GM18873 (cell line): ENCODE data around the gene F7.
"Not testable (repeated sequence)": the region's sequence is repeated elsewhere in the genome, so short reads cannot be mapped to it uniquely, and the experiment has no call there.

ENCODE experiments used
- ATAC-seq: cut with Tn5 transposase; IDR thresholded peaks from one replicate; pipeline ENCODE4 v1.9.1; 2021; ENCODE audit warnings: mild to moderate bottlenecking, moderate library complexity, moderate number of reproducible peaks; ENCODE audit not compliant: unreplicated experiment, low FRiP score

F7 gene

DNA sequence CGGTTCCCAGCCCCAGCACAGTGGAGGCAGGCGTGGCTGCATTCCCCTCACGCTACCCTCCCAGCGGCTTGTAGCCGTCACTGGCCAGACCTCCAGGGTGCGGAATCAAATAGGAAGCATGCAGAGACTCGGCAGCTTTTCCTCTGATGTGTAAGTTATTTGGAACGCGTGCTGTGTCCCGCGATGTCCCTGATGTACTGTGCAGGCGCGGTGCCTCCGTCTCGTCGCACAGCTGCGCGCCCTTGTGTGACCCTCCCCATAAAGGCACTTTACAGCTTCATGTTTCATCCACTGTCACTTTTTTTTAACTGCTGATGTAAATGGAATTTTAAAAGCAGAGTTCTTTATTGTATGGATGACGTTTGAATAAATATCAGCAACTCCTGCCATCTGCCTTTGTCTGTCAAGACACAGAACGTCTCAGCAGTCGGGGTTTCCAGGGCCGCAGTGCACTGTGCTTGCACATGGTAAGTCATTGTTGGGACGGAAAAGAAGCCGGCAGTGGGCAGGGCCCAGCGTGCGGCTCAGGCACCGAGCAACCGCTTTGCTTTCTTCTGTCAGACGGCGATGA, 7.3 kb upstream of the F7 start:
- ATAC-seq, result no peak

- ATAC-seq, result no peak
These were observed 6.4 kb upstream of the F7 start for GRCh38 chr13:113099142-113099541.

DNA sequence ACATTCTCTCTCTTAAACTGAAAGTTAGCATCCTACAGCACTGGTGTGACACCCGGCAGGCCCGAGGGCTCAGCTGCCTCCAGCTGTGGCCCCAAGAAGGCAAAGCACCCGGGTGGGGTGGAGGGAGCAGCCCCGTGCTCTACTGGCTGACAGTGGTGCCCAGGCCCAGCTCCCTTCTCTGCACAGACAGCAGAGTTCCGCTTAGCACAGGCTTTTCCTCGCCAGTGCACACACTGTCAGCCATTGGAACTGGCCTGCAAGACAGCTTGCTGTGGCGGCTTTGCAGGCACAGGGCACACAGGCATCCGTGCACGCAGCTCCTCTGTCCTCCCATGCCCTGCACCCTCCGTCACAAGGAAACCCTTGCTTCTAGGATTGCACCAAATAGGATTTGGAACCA, 3.3 kb upstream of the F7 start:
- not testable (repeated sequence) for ATAC-seq

DNA sequence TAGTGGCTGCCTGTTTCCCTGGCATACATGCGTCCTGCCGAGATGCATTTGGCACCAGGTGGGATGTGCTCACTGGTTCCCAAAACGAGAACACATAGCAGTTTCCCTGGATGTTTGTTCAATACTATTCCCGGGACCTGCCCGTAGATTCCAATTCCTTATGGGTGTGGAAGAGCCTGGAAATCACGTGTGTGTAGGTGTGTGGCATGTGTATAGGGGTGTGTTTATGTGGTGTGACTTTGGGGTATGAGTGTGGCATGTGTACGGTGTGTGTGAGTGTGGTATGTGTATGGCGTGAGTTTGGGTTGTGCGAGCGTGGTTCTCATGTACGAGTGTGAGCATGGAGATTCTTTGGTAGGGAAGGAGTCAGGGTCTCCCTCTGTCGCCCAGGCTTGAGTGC, 2.9 kb upstream of the F7 start:
- no peak for ATAC-seq

- no peak for ATAC-seq
These were observed 1.9 kb upstream of the F7 start for GRCh38 chr13:113103646-113104045.

DNA sequence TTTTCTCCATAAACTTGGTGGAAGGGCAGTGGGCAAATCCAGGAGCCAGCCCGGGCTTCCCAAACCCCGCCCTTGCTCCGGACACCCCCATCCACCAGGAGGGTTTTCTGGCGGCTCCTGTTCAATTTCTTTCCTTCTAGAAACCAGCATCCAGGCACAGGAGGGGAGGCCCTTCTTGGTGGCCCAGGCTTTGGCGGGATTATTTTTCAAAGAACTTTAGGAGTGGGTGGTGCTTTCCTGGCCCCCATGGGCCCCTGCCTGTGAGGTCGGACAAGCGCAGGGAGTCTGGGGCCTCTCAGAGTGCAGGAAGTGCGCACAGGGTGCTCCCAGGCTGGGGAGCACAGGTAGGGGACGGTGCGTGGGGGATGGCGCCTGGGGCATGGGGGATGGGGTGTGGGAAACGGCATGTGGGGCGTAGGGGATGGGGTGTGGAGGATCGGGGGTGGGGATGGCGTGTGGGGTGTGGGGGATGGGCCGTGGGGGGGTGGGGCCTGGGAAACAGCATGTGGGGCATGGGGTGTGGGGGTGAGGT, 396 bp downstream of the F7 start:
- ATAC-seq, result no peak

GRCh38 chr13:113106711-113107351, 1.2 kb downstream of the F7 start:
- ATAC-seq, result no peak

DNA sequence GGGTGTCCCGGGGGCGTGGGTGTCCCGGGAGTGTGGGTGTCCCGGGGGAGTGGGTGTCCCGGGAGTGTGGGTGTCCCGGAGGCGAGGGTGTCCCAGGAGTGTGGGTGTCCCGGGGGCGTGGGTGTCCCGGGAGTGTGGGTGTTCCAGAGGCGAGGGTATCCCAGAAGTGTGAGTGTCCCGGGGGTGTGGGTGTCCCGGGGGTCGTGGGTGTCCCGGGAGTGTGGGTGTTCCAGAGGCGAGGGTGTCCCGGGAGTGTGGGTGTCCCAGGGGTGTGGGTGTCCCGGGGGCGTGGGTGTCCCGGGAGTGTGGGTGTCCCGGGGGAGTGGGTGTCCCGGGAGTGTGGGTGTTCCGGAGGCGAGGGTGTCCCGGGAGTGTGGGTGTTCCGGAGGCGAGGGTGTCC, 2.9 kb downstream of the F7 start:
- not testable (repeated sequence) for ATAC-seq

DNA sequence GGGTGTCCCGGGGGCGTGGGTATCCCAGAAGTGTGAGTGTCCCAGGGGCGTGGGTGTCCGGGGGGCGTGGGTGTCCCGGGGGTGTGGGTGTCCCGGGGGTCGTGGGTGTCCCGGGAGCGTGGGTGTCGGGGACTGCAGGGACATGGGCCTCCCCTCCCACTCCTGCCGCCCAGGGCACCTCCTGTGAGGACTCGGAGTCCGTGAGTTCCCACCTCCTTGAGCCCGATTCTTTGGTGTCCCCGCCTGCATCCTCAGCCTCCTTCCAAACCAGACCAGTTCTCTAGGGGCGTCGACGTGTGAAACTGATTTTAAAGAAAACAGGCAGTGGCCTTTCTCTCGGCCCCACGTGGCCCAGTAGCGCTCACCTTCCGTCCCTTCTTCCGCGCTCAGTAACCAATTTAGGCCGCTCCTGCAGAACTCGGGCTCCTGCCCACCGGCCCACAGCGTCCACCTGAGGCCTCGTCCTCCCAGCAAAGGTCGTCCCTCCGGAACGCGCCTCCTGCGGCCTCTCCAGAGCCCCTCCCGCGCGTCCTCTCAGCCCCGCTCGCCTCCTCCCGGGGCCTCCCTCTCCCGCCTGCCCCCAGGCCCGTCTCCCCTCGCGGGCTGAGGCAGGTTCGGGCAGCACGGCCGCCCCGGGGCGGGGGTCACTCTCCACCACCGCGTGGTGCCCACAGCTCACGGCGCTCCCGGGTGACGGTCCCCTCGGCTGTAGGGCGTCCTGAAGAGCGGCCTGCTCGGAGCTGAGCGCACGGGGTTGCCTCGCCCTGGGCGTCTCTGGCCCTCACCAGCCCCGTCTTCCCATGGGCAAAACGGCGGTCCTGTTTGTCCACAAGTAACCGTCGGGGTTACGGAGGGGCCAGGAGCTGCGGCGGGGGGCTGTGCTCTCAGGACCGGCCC, 3.8 kb downstream of the F7 start:
- no peak for ATAC-seq

DNA sequence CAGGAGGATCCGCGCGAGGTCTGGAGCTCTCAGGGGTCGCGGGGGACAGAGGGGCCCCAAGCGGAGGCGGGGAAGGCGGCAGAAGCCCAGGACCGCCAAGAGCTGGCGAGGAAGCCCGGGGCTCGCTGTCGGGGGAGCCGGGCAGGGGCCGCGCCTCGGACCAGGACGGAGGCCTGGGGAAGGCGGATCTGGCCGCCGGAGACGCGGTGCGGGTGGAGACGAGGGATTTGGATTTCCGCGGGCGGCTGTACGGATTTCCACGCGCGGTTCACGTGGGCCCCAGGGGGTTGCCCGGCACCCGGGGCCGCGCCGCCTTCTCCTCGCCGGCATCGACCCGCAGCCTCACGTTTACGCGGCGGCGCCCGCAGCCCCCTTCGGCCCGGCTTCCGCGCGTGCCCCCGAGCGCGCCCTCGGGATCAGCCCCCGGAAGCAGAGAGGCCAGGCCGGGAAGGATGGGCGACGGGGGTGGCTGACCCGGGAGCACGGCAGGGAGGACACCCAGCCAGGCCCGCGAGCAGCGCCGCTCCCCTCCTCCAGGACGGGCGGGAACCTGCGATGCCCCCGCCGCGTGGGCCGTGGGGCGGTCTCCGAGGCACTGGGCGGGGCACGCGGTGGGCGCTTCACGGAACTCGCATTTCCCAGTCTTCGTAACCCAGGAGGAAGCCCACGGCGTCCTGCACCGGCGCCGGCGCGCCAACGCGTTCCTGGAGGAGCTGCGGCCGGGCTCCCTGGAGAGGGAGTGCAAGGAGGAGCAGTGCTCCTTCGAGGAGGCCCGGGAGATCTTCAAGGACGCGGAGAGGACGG, 4.7 kb downstream of the F7 start:
- ATAC-seq, result no peak

GRCh38 chr13:113110852-113111315, 5.3 kb downstream of the F7 start:
- no peak for ATAC-seq

DNA sequence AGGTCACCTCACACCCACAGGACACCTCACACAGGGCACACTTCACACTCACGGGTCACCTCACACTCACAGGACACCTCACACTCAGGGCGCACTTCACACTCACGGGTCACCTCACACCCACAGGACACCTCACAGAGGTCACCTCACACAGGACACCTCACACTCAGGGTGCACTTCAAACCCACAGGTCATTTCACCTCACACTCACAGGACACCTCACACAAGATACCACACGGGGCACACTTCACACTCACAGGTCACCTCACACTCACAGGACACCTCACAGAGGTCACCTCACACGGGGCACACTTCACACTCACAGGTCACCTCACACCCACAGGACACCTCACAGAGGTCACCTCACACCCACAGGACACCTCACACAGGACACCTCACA, 6.2 kb downstream of the F7 start:
- ATAC-seq, result not testable (repeated sequence)

DNA sequence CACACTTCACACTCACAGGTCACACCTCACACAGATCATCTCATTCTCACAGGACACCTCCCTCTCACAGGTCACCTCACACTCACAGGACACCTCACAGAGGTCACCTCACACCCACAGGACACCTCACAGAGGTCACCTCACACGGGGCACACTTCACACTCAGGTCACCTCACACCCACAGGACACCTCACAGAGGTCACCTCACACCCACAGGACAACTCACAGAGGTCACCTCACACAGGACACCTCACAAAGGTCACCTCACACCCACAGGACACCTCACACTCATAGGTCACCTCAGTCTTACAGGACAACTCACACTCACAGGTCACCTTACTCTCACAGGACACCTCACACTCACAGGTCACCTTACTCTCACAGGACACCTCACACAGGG, 6.9 kb downstream of the F7 start:
- ATAC-seq, result not testable (repeated sequence)

DNA sequence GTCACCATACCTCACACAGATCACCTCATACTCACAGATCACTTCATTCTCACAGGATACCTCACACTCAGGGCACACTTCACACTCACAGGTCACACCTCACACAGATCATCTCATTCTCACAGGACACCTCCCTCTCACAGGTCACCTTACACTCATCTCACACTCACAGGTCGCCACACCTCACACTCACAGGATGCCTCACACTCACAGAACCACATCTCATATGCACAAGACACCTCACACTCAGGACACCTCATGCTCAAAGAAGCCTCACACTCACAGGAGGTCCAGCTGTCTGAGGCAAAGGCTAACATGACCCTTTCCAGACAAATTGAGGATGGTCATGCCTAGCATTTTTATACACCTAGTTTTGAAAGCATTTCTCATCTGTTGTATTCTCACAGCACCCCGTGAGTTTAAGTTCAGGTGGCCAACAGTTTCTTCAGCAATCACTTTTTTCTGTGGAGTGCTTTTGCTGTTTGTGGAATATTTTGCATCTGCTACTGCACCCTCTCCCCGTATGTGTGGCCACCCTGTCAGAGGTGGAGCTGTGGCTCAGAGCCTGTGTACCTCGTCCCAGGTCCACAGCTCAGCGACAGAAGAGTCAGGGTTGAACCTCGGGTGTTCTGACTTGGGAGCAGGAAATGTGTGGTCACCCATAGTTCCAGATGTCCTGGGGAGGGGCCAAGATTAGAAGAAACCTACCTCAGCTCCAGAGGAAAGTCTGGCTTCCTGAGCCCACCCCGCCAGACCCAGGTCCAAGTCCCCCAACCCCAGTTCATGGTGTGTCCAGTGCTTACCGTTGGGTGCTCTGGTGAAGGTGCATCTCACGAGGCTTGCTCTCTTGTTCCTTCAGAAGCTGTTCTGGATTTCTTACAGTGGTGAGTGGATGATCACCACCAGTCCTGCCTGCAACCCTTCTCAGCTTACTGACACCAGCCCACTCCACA, 7.6 kb downstream of the F7 start:
- no peak for ATAC-seq

DNA sequence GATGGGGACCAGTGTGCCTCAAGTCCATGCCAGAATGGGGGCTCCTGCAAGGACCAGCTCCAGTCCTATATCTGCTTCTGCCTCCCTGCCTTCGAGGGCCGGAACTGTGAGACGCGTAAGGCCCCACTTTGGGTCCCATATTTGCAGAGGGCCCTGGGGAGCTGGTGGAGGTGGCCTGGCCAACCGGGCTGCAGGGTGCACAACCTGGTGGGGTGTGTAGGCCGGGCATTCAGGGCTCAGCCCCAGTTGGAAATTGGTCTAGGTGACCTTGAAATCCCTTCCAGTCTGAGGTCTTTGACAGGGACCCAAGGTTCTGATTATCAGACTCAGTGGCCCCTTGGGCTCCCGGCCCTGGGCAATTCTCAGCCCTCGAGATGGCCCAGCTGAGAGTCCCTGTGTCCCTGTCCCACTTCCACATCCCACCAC, 8.3 kb downstream of the F7 start:
- ATAC-seq, result no peak

DNA sequence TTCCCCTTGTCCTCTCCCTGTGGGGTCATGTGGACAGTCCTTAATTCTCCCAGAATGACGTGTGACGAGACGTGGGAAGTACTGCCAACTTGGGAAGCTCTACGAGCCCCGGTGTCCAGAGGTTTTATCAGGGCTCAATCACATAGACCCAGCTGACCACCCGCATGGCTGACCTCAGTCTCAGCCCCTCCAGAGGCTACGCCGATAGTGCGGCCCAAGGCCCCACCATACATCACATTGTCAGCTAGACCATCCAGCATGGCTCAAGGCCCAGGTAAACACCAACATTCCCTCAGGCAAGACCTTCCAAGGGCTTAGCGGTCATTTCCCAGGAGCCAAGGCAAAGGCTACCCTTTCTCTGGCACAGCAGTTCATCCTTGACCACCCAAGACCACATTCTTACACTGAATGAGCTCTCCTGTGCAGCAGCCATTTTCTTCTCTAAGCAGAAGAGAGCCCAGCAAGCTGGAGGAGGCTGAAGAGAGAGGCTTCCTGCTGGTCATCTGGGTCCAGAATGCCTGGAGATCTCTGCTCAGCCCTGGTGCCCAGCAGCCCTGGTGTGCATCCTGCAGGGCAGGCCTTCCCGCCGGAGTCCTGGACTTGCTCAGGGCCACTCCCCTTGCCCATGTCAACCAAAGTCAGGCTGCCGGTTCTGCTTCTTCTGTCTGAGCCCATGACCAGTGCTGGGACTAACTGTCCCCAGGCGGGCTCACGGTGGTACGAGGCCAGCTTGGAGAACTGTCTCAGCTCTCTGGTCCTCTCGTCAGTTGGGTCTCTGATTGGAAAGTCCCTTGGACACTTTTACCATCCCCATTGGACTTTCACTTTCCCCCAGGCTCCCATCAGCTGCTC, 9.1 kb downstream of the F7 start:
- ATAC-seq, result no peak

GRCh38 chr13:113115363-113116205, 10.0 kb downstream of the F7 start:
- ATAC-seq, result no peak
